GM21529 (cell line): ENCODE data around the gene NAIP.
A peak's percentile ranks its signal among the peaks of the same experiment; 100 is the strongest.
"Not testable (repeated sequence)": the region's sequence is repeated elsewhere in the genome, so short reads cannot be mapped to it uniquely, and the experiment has no call there.

Experiments used
- ATAC-seq: cut with Tn5 transposase; IDR thresholded peaks from one replicate; pipeline ENCODE4 v1.9.1; 2021; ENCODE audit not compliant: unreplicated experiment

Gene NAIP, protein sequence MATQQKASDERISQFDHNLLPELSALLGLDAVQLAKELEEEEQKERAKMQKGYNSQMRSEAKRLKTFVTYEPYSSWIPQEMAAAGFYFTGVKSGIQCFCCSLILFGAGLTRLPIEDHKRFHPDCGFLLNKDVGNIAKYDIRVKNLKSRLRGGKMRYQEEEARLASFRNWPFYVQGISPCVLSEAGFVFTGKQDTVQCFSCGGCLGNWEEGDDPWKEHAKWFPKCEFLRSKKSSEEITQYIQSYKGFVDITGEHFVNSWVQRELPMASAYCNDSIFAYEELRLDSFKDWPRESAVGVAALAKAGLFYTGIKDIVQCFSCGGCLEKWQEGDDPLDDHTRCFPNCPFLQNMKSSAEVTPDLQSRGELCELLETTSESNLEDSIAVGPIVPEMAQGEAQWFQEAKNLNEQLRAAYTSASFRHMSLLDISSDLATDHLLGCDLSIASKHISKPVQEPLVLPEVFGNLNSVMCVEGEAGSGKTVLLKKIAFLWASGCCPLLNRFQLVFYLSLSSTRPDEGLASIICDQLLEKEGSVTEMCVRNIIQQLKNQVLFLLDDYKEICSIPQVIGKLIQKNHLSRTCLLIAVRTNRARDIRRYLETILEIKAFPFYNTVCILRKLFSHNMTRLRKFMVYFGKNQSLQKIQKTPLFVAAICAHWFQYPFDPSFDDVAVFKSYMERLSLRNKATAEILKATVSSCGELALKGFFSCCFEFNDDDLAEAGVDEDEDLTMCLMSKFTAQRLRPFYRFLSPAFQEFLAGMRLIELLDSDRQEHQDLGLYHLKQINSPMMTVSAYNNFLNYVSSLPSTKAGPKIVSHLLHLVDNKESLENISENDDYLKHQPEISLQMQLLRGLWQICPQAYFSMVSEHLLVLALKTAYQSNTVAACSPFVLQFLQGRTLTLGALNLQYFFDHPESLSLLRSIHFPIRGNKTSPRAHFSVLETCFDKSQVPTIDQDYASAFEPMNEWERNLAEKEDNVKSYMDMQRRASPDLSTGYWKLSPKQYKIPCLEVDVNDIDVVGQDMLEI (N-terminal part only)

GRCh38 chr5:71025289-71025953 is at the start of gene NAIP:
NAIP (minus strand) TSS chr5:71025339; CDS start chr5:71012915, 12,424 bp downstream.
- ATAC-seq = not testable (repeated sequence)

GRCh38 chr5:71067262-71067928 is 42.3 kb upstream of the NAIP start, which contains the start of gene GTF2H2:
GTF2H2 (minus strand) TSS chr5:71067676; CDS start chr5:71062763, 4,913 bp downstream.
- peak; percentile 97 for ATAC-seq

DNA sequence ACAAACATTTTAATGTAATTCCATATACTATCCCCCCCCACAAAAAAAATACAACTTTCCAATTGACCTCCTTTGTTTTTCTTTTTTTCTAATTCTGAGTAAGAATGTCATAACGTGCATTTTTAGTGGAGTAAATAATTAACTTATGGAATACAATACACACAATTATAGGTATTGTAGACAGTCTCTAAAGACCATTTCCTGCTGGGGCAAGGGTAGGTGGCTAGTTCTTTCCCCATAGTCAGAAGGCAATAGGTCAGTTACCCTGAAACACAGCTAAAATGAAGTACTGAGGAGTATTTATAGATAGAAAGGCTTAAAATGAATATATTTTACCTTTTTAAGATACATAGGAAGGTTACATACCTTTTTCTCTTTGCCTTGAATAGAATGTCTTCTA is 36.2 kb upstream of the NAIP start:
- ATAC-seq = not testable (repeated sequence)

DNA sequence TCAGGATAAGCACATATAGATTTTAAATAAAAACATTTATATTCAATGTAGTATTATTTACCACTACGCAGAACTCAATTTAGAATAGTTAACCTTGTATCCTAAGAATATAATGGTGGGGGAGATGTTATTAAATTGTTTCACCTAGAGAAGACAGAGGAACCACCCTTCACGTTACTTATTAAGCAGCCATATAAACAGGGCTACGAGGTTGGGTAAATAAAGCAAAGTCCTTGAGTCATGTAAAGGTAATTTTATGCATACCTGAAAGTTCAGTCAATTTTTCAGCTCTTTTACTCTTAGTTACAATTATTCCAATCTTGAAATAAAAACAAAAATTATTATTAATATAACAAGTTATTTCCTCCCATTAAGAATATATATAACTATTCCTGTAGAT is 34.3 kb upstream of the NAIP start:
- not testable (repeated sequence) for ATAC-seq

- ATAC-seq = not testable (repeated sequence)
Observed at GRCh38 chr5:71044808-71045207, 19.7 kb upstream of the NAIP start.

- not testable (repeated sequence) for ATAC-seq
Observed at GRCh38 chr5:71044128-71044527, 19.0 kb upstream of the NAIP start.

- not testable (repeated sequence) for ATAC-seq
Observed at GRCh38 chr5:71031046-71031776, 6.1 kb upstream of the NAIP start.

GRCh38 chr5:71020643-71021042 is 4.5 kb downstream of the NAIP start:
- not testable (repeated sequence) for ATAC-seq

- ATAC-seq = not testable (repeated sequence)
Observed at GRCh38 chr5:71018376-71019005, 6.6 kb downstream of the NAIP start.

DNA sequence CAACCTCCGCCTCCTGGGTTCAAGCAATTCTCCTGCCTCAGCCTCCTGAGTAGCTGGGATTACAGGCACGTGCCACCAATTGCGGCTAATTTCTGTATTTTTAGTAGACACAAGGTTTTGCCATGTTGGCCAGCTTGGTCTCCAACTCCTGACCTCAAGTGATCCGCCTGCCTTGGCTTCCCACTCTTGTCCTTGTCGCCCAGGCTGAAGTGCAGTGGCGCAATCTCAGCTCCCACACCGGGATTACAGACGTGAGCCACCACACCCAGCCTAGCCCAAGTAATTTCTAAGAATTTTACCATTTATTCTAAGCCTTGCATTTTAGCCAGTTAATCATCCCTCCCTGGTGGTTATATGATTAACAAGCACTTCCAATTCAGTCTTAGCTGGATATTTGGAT is 11.0 kb downstream of the NAIP start:
- ATAC-seq = no peak

GRCh38 chr5:71013575-71013974 is 11.6 kb downstream of the NAIP start:
- no peak for ATAC-seq

- ATAC-seq = no peak
Observed at GRCh38 chr5:71011194-71011792, 13.8 kb downstream of the NAIP start.

GRCh38 chr5:71006983-71007382 is 18.2 kb downstream of the NAIP start:
- ATAC-seq = not testable (repeated sequence)

DNA sequence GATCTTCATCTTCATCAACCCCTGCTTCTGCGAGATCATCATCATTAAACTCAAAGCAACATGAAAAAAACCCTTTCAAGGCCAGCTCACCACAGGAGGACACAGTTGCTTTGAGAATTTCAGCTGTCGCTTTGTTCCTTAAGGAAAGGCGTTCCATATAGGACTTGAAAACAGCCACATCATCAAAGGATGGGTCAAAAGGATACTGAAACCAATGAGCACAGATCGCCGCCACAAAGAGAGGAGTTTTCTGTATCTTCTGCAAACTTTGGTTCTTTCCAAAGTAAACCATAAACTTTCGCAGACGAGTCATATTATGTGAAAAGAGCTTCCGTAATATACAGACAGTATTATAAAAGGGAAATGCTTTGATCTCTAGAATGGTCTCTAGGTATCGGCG is 40.3 kb downstream of the NAIP start:
- not testable (repeated sequence) for ATAC-seq

DNA sequence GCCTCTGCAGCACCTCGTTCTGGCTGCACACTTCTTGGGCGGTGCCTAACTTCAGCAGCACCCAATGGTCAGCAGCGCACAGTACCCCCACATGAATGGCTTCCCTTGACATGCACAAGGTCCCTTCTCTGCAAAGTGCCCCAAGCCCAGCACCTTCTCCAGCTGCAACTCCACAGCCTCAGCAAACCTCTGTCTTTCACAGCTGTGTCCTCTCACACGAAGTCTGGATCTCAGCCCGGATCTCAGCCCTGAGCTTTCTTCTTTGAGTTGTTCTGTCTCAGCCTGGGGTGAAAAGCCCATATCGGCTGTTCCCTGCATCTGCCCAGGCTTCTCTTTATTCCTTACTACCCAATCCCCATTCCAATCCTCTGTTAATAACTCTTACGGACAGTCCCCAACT is 57.9 kb downstream of the NAIP start:
- not testable (repeated sequence) for ATAC-seq

DNA sequence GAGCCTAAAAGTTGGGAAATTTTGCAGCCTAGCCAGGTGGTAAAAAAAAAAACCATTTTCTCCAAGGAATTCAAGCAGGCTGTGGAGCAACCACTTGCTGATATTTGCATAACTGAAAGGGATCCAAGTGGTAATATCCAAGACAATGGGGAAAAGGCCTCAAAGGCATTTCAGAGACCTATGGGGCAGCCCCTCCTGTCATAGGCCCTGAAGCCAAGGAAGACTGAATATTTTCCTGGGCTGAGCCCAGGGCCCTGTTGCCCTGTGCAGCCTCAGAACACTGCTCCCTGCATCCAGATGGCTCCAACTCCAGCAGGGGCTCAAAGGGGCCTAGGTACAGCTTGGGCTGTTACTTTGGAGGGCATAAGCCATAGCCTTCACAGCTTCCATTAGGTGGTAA is 60.6 kb downstream of the NAIP start:
- ATAC-seq = not testable (repeated sequence)

GRCh38 chr5:70953068-70953467 is 72.1 kb downstream of the NAIP start:
- not testable (repeated sequence) for ATAC-seq

DNA sequence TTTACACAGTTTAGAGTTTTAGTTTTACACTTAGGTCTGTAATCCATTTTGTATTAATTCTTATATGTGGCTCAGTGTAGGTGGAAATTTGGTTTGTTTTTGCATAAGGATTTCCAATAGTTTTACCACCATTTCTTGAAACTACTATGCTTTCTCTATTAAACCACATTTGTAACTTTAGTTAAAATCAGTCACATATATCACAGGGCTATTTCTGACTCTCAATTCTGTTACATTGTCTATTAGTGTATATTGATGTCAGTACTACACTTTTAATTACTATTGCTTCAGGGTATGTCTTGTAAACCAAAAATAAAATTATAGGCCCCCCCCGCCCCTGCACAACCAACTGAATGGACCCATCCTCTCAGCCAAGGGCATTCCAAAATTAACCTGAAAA is 92.6 kb downstream of the NAIP start:
- not testable (repeated sequence) for ATAC-seq
